Measurements from ENCODE around the gene COQ8B. TPM values are rescaled to one million over a fixed set of nuclear protein-coding genes. Genes with fewer than 3 reads are reported as not detected.

COQ8B gene
- polyA plus RNA-seq, 1 donor (not counting 4 experiments of a cell fraction or from before 2014, with no cell fraction given): 11.0 TPM

GRCh38 chr19:40739871-40740703, 23.4 kb upstream of the COQ8B start:
- no peak for FAIRE-seq
- dilution Hi-C loops (cut with MboI; ENCODE audit: extremely low pct_ligation_motif_present, low sequenced_read_pairs): no loop called here
- H3K9ac ChIP-seq (ENCODE audit: control insufficient read depth, extremely low read depth, insufficient read depth, low read length): no peak overlapping the region

GRCh38 chr19:40739030-40739839, 22.5 kb upstream of the COQ8B start:
- H3K9me1 ChIP-seq (ENCODE audit: control insufficient read depth, extremely low read depth, insufficient read depth, low read length): no peaks in the 10 kb centered on the region
- peak; percentile 13 for FAIRE-seq
- H2AFZ ChIP-seq (ENCODE audit: control insufficient read depth, low read length): no peak overlapping the region
- no peaks in the 10 kb centered on the region for H3K79me2 ChIP-seq (ENCODE audit: control insufficient read depth, insufficient read depth, low read length)
- H3K4me1 ChIP-seq (ENCODE audit: control insufficient read depth, extremely low read depth, insufficient read depth, low read length): peaks cover 10% of the 10 kb centered on the region
- dilution Hi-C loops (cut with MboI; ENCODE audit: extremely low pct_ligation_motif_present, low sequenced_read_pairs): no loop called here
- H3K27ac ChIP-seq (ENCODE audit: control insufficient read depth, insufficient read depth, low read length): no peak overlapping the region
- H3K36me3 ChIP-seq (ENCODE audit: control insufficient read depth in 2 of 2, extremely low read depth in 1 of 2, insufficient read depth in 2 of 2, low read length in 2 of 2): peaks cover 26 to 46% of the 10 kb centered on the region in 2 experiments
- H3K4me3 ChIP-seq (ENCODE audit: control insufficient read depth in 2 of 3, extremely low read depth in 1 of 3, insufficient read depth in 2 of 3, low read depth in 1 of 3, low read length in 3 of 3): no peak overlapping the region
- no peak overlapping the region for H3K4me2 ChIP-seq (ENCODE audit: control insufficient read depth, extremely low read depth, insufficient read depth, low read depth, low read length)
- H3K9me3 ChIP-seq (ENCODE audit: control insufficient read depth, low read depth, low read length): no peaks in the 10 kb centered on the region
- TF ChIP-seq EZH2 (IDR thresholded peaks at IDR 0.05; ENCODE audit: low read length) (no peak), CTCF (optimal IDR thresholded peaks at IDR 0.05 in 1 of 3, IDR thresholded peaks at IDR 0.05 in 1 of 3, conservative IDR thresholded peaks at IDR 0.05 in 1 of 3; ENCODE audit: extremely low read depth in 1 of 3, insufficient read depth in 2 of 3, low read length in 3 of 3) (no peak)
- no peak for DNase-seq (ENCODE audit: low read depth, low spot score)
- H3K9ac ChIP-seq (ENCODE audit: control insufficient read depth, extremely low read depth, insufficient read depth, low read length): no peak overlapping the region
- no peaks in the 10 kb centered on the region for H4K20me1 ChIP-seq (ENCODE audit: control insufficient read depth, extremely low read depth, insufficient read depth, low read length)
- H3K27me3 ChIP-seq (ENCODE audit: control insufficient read depth, extremely low read depth, insufficient read depth, low read length): no peaks in the 10 kb centered on the region

More at GRCh38 chr19:40739871-40740703, 23.4 kb upstream of the COQ8B start:
- peaks cover 25 to 42% of the 10 kb centered on the region in 2 experiments for H3K36me3 ChIP-seq (ENCODE audit: control insufficient read depth in 2 of 2, extremely low read depth in 1 of 2, insufficient read depth in 2 of 2, low read length in 2 of 2)
- no peaks in the 10 kb centered on the region for H3K9me1 ChIP-seq (ENCODE audit: control insufficient read depth, extremely low read depth, insufficient read depth, low read length)
- H3K4me2 ChIP-seq (ENCODE audit: control insufficient read depth, extremely low read depth, insufficient read depth, low read depth, low read length): no peak overlapping the region
- H3K4me3 ChIP-seq (ENCODE audit: control insufficient read depth in 2 of 3, extremely low read depth in 1 of 3, insufficient read depth in 2 of 3, low read depth in 1 of 3, low read length in 3 of 3): no peak overlapping the region
- H3K27me3 ChIP-seq (ENCODE audit: control insufficient read depth, extremely low read depth, insufficient read depth, low read length): no peaks in the 10 kb centered on the region
- no peak overlapping the region for H3K27ac ChIP-seq (ENCODE audit: control insufficient read depth, insufficient read depth, low read length)
- TF ChIP-seq EZH2 (IDR thresholded peaks at IDR 0.05; ENCODE audit: low read length) (no peak), CTCF (optimal IDR thresholded peaks at IDR 0.05 in 1 of 3, IDR thresholded peaks at IDR 0.05 in 1 of 3, conservative IDR thresholded peaks at IDR 0.05 in 1 of 3; ENCODE audit: extremely low read depth in 1 of 3, insufficient read depth in 2 of 3, low read length in 3 of 3) (no peak)
- no peaks in the 10 kb centered on the region for H3K79me2 ChIP-seq (ENCODE audit: control insufficient read depth, insufficient read depth, low read length)
- peaks cover 8% of the 10 kb centered on the region for H3K4me1 ChIP-seq (ENCODE audit: control insufficient read depth, extremely low read depth, insufficient read depth, low read length)
- no peak overlapping the region for H2AFZ ChIP-seq (ENCODE audit: control insufficient read depth, low read length)
- H3K9me3 ChIP-seq (ENCODE audit: control insufficient read depth, low read depth, low read length): no peaks in the 10 kb centered on the region
- no peak for DNase-seq (ENCODE audit: low read depth, low spot score)
- no peaks in the 10 kb centered on the region for H4K20me1 ChIP-seq (ENCODE audit: control insufficient read depth, extremely low read depth, insufficient read depth, low read length)

All from keratinocyte (primary cell).